Dermis microvascular lymphatic vessel endothelial cell (primary cell): ENCODE measurements around the gene MPP4. TPM values are rescaled to one million over a fixed set of nuclear protein-coding genes. Genes with fewer than 3 reads are reported as not detected.

Experiments used
- DNase-seq, 2 donors: peaks; one replicate each; pipeline versions ENCODE4 v3.0.0 to v3.0.0-alpha.2; 2010; ENCODE audit warnings: low read depth in 2 of 2
- total RNA-seq: library from RNA; depleted of rRNA; stranded (reverse); fragments of >200 nt; gene quantifications from 2 replicates; pipeline ENCODE4 v1.2.1, GENCODE V29; 2014

The MPP4 gene, protein sequence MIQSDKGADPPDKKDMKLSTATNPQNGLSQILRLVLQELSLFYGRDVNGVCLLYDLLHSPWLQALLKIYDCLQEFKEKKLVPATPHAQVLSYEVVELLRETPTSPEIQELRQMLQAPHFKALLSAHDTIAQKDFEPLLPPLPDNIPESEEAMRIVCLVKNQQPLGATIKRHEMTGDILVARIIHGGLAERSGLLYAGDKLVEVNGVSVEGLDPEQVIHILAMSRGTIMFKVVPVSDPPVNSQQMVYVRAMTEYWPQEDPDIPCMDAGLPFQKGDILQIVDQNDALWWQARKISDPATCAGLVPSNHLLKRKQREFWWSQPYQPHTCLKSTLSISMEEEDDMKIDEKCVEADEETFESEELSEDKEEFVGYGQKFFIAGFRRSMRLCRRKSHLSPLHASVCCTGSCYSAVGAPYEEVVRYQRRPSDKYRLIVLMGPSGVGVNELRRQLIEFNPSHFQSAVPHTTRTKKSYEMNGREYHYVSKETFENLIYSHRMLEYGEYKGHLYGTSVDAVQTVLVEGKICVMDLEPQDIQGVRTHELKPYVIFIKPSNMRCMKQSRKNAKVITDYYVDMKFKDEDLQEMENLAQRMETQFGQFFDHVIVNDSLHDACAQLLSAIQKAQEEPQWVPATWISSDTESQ
- total RNA-seq: 0.76 and 1.5 TPM in 2 replicates

DNA sequence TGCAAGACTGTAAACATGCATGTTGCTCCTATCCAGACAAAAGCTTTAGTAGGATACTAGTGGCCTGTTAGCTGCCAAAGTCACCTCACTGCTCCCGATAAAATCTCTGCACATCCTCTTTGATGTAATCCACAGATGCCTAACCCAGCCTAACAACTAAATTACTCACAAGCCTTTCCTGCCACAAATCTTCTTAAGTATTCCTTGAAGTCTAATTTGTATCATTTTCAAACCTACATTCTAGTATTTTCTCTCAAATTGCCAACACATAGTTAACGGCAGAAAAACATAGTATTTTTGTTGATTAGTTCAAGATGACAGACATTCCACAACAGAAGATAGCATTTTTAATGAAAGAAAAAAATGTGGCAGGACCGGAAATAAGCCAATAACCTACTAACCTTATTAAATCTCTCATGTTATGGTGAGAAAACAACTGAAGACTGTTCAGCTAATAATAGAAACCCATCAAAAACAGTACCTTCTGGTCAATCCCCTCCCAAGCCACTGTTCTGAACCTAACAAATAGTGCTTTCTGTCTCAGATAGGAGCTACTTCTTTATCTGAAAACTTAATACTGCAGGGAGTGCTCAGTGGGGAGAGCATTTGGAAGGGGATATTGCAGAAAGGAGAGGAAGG is at the start of gene MPP4:
Gene MPP4 (minus strand): TSS at position 57 of the 639 bp plus-strand sequence. CDS start 4,690 bp downstream, outside the sequence.
- peak in 1 of 2 donors; percentile 72 for DNase-seq

- DNase-seq: no peak
These were observed 48.1 kb upstream of the MPP4 start for GRCh38 chr2:201746551-201746950.

DNA sequence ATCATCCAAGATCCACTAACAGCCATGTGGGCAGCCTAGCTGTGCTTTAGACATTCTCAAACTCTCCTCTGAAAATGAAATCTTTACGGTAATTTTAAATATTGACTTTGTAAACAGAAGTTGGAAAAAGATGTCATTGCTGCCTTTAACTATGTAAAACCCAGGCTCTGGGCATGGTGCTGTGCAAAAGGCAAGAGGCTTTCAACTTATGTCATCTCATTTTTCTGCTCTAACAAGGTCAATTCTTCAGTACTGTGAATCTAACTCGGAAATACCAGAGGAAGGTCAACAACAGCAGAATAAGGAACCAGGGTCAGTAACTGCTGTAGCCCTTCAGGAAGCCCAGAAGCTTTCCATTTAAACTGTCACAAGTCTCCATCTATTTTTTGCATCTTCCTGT is 37.0 kb upstream of the MPP4 start:
- peak in 1 of 2 donors; percentile 84 for DNase-seq

- DNase-seq: no peak
These were observed 35.7 kb upstream of the MPP4 start for GRCh38 chr2:201734111-201734510.

- peak in 1 of 2 donors; percentile 72 for DNase-seq
These were observed 35.1 kb upstream of the MPP4 start for GRCh38 chr2:201733544-201733943.

DNA sequence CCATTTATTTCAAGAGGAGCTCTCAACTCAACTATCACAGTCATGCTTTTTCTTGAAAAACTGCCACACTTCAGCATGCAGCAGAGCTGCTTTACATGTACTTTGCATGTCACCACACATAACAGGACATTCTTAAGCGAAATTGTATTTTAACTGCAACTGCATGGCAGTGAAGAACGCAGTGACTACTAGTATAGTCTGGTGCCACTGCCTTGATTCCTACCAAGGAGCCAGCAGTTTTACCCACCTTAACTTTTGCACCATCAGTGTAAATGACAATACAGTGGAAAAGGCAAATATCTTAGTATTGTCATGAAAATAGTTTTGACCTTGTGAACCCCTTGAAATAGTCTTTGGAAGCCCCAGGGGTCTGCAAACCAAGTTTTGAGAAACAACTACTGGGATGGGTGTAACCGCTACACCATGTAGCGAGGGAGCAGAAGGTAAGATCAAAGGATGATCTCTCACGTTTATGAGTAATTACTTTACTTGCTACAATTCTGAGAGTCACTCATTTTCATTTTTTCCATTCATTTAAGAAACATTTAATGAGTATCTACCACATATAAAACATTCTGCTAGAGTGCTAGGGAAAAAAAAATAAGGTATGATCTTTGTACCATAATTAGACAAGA is 32.3 kb upstream of the MPP4 start:
- no peak for DNase-seq

DNA sequence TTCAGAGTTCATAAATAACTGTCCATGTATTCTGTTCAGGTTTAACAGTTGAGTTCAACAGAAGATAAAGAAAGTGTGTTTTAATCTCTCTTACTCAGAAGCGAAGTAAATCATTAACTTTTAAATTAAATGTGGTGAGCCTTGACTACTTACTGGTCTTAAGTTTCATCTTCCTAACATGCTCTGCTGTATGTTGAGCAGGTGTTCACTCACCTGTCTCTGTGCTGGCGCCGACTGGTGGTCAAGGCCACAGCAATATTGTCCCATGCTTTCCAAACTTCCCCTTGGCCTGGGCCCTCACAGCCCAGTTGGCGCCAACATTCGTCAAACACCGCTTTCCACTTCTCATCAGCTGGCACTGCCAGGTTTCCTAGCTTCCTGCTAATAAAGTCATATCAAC is 17.0 kb upstream of the MPP4 start:
- DNase-seq: no peak

GRCh38 chr2:201712726-201713125 is 14.3 kb upstream of the MPP4 start:
- no peak for DNase-seq

DNA sequence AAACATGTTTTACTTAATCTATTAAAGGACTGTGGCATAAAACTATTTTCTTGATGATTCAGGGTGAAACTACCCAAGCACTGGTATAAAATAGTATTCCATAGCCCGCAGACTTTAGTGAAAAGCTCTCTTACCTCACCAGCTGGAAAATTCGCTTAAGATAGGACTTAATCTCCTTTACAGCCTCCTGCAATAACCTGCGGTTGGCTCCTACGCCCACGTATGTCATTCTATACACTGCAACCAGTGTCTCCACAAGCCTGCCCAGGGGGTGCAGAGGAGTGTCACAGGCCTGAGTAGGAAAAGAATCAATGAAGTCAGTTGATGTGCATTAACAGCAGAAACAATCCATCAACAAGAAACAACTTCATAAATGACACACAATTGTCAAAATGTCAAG is 11.3 kb upstream of the MPP4 start:
- DNase-seq: no peak

DNA sequence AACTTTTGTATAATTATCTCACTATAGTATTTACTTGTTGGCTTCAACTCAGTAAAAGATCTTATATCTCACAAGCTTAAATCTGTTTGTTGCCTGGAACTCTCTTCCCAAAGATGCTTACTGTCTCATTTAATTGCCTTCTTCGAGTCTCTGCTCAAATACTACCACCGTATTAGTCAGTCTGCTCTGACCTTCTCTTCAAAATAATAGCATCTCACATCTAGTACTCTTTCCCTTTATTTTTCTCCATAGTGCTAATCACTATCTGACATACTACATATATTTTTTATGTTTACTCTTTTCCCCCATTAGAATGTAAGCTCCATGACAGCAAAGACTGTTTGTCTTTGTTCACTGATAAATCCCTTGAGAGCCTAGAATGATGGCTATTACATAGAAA is 10.6 kb upstream of the MPP4 start:
- no peak for DNase-seq

DNA sequence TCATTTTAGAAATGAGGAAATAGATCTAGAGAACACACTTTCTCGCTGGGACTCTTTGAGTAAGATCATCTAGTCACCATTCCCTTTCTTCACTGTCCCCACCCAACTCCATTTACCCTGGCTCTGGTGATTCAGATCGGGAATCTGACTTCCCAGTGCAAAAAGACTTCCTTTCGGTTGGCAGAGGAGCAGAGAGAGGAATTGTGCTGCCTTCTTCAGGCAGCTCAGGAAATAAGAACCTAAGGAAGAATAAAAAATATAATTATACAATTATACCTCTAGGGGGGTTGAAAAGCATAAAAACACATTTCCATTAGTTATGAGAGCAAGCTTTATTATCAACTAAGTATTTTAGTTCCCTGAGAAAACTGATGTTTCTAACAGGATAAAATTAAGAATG is 9.3 kb upstream of the MPP4 start:
- DNase-seq: peak in 1 of 2 donors; percentile 67

DNA sequence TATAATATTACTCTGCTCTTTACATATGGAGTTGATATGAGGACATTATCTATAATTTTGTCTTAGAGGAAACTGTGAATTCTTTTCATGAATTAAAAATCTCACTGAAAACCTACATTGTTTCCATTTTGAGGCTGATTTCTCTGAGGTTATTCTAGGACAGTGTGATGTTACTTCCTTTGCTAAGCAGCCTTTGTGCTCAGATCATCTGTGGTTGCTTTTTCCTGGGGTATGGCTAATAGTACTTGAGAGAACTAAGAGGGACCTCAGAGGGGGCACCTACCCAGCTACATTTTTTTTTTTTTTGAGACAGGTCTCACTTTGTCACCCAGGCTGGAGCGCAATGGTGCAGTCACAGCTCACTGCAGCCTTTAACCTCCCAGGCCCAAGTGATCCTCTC is 8.7 kb upstream of the MPP4 start:
- DNase-seq: no peak

DNA sequence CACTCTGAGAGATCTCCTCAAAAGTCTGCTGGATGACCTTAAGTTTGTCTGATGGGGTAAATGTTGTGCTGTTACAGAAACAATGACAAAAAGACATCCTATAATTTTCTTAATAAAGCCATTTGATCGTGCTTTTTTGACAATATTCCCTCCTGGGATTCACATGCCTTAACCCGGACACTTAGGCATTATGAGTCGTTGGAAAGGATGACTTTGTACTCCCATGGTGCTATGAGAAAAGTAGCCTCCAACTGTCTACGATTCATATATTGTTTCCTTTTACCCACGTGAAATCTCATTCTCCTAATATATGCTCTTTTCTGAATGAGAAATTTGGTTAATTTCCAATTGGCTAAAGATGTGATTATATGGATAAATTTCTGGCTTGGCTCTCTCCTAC is 6.1 kb upstream of the MPP4 start:
- DNase-seq: no peak

DNA sequence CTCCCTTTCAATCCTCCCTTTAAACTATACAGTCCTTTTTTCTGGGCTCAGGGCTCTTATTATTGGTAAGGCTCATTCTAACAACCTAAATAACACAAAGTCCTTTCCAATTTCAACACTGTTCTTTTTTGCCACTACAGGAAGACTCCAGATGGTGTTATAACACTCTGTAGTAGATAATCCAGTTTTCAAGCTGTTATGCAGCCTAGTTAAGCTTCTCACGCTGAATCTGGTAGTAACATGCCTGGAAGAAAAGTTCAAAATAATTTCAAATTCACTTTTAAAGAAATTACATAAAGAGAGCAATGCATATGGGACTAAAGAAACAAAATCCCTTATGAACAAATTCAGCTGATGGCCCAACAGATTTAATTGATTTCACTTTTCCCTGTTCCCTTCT is 3.2 kb upstream of the MPP4 start:
- no peak for DNase-seq

DNA sequence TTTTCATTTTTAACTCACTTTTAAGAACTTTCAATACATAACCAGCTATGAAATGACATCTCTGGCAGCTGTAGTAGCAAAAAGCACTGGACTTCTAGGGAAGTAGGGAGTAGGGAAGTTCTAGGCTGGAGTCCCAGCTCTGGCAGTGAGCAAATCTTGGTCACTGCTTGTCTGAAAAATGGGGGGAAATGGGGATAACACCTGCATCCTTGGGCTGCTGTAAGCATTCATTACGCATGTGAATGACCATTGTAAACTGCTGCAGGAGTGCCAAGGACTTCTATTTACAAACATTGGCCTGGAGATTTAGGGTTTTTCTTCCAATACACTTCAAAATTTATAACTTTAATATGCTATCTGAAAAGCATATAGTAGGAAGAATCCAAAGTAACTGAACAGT is 972 bp upstream of the MPP4 start:
- DNase-seq: peak in 1 of 2 donors; percentile 55

DNA sequence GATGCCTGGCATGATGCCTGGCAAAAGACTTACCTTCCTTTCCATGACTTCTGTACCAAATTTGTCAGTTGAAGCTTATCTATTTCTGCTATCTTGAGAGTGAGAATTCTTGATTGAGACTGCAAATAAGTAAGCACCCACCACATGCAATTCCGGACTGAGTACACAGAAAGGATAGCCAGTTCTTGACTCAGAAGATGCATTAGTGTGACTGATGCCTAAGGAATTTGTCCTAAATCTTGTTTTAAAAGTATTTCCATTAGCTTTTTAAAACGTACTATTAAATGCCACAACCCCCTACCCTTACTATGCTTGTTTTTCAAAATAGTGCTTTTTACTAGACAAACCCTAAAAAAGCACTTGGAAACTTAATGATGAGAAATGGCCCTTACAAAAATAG is 545 bp downstream of the MPP4 start:
- peak in 1 of 2 donors; percentile 68 for DNase-seq

GRCh38 chr2:201696151-201696659 is 2.2 kb downstream of the MPP4 start:
- DNase-seq: peak; percentile 34 to 91

- DNase-seq: no peak
These were observed 13.3 kb downstream of the MPP4 start for GRCh38 chr2:201685156-201685555.

DNA sequence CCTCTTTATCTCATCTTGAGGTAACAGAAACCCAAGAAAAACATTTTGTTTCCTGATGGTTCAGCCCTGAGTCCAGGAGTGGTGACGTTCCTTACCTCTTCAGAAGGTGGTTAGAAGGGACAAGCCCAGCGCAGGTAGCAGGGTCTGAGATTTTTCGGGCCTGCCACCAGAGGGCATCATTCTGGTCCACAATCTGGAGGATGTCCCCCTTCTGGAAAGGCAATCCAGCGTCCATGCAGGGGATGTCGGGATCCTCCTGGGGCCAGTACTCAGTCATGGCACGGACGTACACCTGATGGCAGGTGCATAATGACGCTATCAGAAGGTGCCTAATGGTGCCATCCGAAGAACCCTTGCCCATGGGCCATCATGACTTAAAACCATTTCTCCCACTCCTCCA is 17.7 kb downstream of the MPP4 start:
- DNase-seq: peak in 1 of 2 donors; percentile 48

DNA sequence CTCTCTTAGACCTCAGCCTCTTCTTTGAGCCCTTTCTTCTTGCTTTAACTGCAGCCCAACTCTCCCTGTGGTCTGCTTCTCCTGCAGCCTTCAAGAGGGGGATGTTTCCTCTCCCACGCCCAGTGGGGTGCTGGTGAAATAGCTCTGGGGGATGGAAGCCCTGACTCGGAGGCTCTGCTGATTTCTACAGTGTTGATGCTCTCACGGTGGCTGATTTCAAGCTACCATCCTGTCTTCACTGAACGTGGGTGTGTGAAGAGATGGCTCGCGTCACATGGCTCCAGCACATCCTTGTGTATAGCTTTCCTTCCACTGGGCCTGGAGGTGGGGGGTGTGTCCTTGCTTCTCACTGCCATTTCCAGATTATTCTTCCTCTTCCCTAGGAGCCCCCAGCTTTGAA is 20.0 kb downstream of the MPP4 start:
- DNase-seq: no peak

DNA sequence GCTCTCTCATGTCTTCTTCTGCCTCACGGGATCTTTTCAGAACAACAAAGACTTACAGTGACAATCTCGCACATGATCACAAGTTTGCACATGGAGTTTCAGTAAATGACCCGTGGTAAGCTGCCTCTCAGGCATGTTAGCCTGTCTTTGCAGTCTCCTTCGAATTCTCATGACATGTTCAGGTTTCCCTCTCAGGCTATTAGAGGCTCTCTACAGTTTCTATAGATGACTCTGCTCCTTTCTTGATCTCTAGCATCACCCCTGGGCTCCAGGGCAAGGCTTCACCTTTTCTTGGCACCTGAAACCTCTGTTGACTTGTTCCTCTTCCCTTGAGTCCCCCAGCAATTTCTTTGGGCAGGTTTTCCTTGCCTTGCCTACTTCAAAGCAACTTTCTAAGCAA is 23.0 kb downstream of the MPP4 start:
- DNase-seq: no peak

DNA sequence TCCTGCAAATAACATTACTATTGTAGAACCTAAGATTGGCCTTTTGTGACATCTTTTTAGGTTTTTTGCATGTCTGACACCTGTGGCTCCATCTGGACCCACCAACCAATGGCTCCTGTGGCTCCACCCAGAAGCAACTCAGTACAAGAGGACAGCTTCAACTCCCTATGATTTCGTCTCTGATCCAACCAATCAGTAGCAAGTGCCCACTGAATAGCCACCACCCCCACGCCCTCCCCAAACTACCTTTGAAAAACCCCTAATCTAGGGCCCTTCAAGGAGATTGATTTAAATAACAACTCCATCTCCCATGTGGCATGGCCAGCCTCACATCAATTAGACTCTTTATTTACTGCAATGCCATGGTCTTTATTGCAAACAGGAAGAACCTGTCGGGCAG is 23.6 kb downstream of the MPP4 start:
- DNase-seq: no peak
